NCI-H2196 (cell line): ENCODE results near the gene GLRX.
"Not testable (repeated sequence)": the region's sequence is repeated elsewhere in the genome, so short reads cannot be mapped to it uniquely, and the experiment has no call there.

Experiments used
- DNase-seq: peaks from one replicate; lab custom pipeline; 2025; ENCODE audit not compliant: unreplicated experiment; lab: John Stamatoyannopoulos, UW

The GLRX gene, protein sequence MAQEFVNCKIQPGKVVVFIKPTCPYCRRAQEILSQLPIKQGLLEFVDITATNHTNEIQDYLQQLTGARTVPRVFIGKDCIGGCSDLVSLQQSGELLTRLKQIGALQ

DNA sequence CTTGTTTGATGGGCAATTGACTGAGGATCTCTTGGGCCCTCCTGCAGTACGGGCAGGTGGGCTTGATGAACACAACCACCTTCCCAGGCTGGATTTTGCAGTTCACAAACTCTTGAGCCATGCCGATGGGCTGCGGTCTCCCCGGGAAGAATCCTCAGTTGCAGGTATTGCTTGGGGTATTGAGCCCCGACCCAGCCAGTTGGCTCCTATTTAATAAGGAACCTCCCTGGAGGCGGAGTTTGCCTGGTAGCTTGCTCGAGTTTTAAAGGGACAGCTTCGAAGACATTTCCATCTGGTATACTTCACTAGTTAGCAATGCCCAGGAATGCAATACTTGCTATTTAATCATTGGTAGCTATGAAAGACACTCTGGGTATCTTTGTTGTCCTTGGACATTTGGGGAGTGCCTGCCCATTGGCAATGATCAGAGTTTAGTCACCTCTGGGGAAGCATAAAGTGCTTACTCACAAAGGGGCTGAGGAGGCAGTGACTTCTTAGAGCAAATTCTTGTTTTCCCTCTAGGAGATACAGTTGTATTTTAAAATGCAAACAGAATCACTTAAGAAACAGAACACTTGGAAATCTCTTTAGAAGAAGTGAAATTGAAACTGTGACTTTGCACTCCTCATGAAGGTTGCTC is at the start of gene GLRX:
Gene GLRX, minus strand, starts transcription at position 185 of the 640 bp plus-strand sequence. Its CDS starts 64 bp downstream, at position 121.
- no peak for DNase-seq

- no peak for DNase-seq
Measured at GRCh38 chr5:95871146-95871806, 48.8 kb upstream of the GLRX start.

DNA sequence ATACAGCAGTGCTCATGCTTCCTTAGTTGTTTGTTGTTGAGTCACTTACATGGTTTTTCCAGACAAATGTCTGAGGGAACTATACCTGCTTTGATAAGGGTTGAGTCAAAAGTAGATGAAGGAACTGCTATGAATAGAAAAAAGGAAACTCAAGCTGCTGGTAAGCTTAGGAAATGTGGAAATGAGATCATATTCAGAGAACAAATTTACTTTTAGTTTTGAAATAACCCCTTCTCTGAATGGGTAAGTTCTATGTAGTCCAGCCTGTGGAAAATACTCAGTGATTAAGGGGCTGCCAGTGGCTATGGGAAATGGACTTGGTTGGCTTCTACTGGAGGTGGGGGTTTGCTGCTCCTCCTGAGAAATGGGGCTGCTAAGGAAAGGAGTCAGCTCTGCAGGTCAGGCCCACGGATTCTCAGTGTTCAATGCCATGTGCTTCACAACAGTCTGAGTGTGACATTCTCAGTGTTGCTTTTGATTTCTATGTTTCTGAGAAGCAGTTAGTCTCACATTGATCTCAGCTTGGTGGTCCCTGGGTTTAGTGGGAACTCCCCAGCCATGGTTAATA is 47.7 kb upstream of the GLRX start:
- DNase-seq, result no peak

- not testable (repeated sequence) for DNase-seq
Measured at GRCh38 chr5:95869173-95869855, 46.8 kb upstream of the GLRX start.

- no peak for DNase-seq
Measured at GRCh38 chr5:95868136-95868535, 45.6 kb upstream of the GLRX start.

DNA sequence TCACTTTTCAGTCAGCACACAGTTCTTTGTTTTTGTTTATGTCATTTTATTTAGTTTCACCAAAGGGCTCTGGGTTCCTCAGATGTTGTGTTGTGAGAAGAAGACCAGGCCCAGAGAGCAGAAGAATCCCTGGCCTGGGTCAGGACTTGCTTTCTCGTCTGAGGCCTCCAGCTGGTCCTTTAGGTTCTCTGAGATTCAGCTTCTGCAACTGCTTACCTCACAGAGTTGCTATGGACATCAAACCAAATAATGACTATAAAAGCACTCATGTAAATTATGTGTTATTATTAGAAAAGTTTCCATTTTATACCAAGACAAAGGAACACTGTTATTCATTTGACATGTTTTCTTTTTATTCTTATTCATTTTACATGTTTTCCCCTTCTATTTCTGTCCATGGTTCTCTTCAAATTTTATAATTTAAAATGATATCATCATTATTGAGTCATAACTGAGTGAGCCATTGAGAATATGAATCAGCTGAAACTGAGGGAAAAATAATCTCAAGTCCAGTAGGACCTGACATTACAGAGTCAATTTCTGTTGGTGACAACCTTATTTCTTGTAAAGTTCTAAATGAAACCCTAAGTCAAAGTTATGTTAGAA is 44.0 kb upstream of the GLRX start:
- DNase-seq, result no peak

- no peak for DNase-seq
Measured at GRCh38 chr5:95864944-95865504, 42.5 kb upstream of the GLRX start.

GRCh38 chr5:95864456-95864855 is 41.9 kb upstream of the GLRX start:
- no peak for DNase-seq

DNA sequence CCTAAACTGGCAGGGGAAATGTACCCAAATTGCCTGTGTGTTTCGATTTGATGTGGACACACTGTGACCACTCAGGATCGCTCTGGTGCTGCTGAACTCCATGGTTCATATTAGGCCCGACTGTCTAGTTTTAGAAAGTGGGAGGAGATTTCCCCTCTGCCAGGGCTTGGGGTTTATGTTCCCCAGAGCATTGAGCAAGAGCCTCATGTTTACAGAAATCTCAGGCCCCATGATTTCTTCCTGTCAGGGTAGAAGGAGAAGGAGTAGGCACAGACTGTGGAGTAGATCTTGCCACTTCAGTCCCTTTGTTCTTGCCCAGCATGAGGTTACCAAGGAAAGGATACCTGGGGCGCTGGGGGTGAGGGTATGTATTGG is 40.8 kb upstream of the GLRX start:
- no peak for DNase-seq

GRCh38 chr5:95862671-95863382 is 40.3 kb upstream of the GLRX start:
- no peak for DNase-seq

- DNase-seq, result no peak
Measured at GRCh38 chr5:95861864-95862561, 39.5 kb upstream of the GLRX start.

DNA sequence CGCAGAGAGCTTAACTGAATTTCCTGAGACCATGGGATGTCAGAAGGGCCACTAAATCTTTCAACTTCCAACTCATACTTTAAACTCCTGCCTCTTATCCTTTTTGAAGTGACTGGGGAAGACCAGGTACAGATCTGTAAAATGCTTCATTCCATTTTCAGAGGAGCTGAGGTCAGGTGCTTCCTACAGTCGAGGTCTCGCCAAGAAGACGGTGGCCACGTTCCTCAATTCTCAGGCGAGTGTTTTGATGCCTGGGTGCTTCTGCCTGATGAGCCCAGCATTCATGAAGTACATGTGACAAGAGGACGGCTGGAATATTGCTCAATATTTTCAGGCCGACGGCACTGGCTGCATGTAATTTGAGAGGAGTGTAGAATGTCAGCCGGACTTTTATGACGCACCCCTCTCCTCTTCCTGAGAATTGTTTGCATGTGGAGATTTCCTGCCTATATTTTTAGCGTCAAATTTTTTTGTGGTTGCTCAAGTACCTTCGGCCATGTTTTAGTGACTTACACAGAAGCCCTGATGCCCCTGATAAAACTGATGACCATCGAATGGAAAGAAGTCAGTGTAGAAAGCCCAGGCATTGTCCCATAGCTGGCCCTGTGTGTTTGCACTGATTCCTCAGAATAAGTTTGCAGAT is 38.8 kb upstream of the GLRX start:
- DNase-seq, result peak; percentile 27

DNA sequence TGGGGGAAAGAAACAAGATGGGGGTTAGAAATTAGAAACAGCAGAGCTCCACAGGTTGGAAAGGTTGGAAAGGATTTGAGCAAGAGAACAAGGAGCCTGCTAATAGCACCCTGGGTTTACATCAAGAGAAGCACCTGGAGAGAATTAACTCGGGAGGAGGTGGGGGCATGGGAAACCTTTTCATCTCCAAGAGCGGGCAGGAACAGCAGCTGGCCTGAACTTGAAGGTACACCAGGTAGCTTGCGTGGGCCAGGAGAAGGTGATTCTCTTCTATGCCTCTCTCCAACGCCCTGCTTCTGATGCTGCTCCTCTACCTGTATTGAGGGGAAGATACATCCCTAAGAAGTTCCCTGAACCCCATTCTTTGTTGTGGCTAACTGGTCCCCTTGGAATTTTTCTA is 37.1 kb upstream of the GLRX start:
- no peak for DNase-seq

DNA sequence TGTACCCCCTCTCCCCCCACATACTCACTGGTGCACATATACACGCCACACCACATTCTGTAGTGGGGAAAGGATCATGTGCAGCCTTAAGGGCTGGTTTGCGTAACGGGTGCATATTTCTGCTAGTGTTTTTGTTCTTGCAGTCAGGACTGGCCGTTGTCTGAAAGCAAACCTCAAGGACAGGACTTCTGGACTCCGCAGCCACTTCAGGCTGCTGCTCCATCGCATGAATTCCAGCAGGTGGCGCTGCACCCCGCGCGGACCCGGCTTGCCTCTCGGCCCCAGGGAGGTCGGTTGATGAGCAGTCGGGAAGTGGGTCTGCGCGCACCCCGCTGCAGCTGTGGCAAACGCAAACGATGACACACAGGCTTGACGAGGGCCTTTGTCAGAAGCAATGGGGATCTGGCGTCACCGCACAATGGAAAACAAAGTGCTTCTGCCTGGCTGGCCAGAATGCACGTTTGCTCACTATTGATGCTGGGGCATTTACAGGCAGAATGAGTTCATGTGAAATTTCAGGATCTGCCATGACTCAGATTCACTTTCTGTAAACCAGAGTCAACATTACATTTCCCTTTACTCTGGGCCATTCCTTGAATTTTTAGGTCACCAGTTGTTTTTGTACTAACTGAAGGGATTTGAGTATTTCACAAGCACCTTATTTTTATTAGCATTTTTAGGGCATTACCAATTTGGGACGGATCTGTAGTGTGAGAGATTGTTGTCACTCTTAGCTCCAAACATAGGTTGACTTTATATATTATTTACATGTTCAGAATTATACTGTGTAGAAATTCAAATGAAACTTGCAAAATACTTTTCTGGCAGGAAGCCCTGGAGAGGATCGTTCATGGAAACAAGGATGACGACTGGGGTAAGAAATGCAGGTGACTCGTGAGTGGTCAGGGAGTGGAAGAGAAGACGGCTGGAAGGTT is 36.4 kb upstream of the GLRX start:
- peak; percentile 72 for DNase-seq

DNA sequence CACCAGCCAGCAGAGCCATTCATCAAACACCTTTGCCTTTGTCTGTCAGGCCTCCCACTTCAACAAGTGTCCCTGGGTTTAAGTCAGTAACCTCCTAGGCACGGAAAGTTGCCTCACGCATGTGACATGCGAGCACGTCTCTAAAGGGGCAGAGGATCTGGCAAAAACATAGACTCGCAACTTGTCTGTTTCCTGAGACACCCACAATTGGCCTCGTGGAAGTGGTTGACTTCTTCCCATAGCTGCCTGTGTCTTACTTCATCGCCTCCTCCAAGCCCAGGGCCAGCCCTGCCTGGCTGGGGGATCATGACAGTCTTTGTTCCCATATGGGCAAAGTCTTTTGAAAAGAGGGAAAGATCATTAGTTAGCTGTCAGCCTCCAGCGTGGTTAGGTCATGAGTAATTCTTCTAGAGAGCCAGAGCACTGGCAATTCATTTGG is 35.5 kb upstream of the GLRX start:
- DNase-seq, result no peak

DNA sequence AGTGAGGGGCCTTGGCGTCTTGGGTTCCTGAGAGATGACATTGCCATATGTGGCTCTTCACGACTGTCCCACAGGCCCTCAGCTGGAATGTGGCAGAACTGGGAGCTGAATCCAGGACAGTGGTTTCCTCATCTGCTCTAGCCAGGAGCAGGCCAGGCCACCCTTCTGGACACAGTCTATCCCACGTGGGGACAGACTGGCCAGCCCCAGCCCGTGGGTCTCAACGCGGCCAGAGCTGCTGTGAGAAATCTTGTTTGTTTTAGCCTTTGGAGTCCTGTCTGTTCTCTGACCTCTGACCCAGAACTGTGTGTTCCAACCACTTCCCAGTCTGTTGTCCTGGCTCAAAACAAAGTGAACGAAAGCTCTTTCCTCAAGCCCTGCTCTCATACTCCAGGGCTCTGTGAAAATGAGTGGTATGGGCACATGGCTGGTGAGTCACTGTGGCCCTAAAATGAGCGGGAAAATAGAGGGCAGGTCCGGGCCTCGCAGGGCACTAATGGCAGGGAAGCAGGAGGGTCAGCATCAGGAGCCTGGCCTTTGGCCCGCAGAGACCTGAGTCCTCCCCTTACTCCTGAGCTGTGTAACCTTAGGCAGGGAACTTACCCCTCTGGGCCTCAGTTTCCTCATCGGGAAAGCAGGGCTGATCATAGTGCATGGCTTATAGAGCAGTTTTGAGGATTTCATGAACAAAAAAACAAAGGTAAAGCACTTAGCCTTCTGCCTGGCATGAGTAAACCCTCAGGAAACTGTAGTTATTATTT is 34.8 kb upstream of the GLRX start:
- no peak for DNase-seq

DNA sequence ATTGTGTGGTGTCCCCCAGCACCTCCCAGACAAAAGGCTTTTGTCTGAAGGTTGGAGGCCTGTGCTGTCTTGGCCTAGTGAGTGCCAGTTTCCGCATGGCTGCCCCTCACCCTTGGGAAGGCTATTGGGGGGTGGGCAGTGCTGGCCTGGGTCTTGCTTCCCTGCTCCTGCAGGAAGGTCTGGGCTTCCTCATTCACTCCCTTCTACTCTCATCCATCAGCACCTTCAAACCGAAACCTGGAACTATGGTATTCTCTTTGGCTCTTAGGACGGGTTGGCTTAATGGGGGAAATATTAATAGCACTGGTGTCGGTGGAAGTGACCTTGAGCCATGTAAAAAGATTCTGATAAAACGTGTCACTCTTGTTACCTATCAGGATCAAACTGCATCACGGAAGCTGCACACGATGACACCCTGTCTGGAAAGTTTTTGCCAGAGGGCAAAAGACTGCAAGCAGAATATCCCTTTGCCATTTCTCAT is 34.0 kb upstream of the GLRX start:
- no peak for DNase-seq
